GM19463 (cell line): ENCODE measurements around the gene PLCB4.

Source experiments
- ATAC-seq: cut with Tn5 transposase; IDR thresholded peaks from one replicate; pipeline ENCODE4 v1.9.1; 2021; ENCODE audit warnings: mild to moderate bottlenecking, moderate library complexity; ENCODE audit not compliant: unreplicated experiment

Gene PLCB4

GRCh38 chr20:9059931-9060330, 9.0 kb upstream of the PLCB4 start:
- ATAC-seq = no peak

DNA sequence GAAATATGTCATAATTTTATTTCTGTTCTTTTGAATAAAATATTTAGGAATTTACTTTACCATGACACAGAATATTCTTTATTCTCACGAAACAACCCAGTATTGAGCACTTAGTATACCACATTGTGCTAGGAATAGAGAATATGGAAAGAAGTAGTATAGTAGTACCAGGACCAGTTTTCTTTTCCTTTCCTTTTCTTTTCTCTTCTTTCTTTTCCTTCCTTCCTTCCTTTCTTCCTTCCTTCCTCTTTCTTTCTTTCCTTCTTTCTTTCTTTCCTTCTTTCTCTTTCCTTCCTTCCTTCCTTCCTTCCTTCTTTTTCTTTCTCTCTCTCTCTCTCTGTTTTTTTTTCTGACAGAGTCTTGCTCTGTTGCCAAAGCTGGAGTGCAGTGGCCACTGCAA, 7.5 kb upstream of the PLCB4 start:
- no peak for ATAC-seq

GRCh38 chr20:9062066-9062465, 6.8 kb upstream of the PLCB4 start:
- no peak for ATAC-seq

- no peak for ATAC-seq
Observed at GRCh38 chr20:9066191-9066590, 2.7 kb upstream of the PLCB4 start.

DNA sequence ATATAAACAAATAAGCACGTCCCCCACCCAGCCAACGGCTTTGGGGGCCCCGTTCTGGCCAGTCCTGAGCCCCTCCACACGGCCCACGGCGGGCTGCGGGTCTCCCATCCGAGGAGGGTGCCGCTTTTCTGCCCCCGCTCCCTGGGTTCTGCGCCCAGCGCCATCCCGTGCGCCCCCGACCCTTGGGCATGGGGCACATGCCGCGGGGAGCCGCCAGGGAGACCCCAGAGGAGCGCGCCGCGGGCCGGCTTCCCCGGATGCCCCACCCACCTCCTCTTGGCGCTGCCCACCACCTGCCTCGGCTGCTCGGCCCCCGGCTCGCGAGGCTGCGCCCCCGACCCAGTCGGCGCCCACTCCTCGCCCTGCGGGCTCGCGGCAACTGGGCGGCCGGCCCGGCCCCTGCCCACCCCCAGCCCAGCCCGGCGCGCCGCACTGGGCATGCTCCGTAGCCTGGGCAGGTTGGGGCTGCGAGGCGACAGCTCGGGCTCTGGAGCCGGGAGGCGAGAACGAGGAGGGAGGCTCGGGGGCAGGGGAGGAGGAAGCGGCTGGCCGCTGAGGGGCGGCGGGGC, 570 bp upstream of the PLCB4 start:
- ATAC-seq = no peak

DNA sequence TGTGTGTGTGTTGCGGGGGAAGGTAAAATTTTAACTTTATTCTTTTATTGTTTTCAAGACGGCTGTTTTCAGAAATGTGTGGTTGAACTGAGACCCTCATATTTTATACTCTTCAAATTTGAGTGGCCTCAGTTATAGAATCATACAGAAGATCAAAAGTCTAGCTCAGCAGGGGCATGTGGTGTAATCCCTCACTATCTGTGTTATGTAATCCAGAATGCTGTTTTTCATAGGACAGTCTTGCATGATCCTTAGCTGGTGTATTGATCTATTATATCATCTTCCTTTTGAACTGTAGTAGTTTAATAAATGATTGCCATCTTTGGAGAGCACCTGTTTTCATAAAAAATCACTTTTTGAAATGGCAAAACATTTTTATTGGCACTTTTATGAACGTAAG, 1.4 kb downstream of the PLCB4 start:
- no peak for ATAC-seq

DNA sequence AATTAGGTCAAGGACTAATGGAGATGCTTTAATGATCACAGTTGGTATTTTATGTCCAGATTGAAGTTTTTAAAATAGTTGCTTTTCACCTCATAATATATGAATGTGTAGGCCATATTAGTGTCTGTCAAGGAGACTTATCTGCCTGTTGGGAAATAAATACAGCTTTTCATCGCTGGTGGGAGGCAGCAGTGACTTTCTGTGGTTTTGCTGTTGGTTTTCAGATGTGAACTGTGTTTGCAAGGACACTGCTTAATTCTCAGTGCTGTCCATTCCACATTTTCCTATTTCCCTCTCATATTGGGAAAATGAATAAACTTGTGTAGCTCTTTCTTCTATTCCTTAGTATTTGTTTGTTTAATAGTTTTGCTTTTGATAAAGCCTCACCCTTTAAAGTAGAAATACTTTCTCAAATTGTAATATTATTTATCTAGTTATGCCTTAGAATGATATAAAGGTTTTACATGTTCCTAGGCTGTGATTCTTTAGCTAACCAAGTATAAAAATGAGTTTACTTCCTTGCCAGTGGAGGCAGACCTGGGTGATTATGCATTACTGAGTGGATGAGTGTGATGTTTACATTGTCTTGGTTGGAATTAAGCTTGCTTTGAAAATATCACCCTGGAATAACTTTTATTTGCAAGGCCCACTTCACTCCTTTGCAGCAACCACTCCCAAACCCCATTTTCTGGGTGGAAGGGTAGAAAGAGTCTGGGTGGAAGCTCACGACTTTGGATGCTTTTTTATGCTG, 3.3 kb downstream of the PLCB4 start:
- ATAC-seq = no peak

GRCh38 chr20:9072861-9073500, 4.1 kb downstream of the PLCB4 start:
- no peak for ATAC-seq

DNA sequence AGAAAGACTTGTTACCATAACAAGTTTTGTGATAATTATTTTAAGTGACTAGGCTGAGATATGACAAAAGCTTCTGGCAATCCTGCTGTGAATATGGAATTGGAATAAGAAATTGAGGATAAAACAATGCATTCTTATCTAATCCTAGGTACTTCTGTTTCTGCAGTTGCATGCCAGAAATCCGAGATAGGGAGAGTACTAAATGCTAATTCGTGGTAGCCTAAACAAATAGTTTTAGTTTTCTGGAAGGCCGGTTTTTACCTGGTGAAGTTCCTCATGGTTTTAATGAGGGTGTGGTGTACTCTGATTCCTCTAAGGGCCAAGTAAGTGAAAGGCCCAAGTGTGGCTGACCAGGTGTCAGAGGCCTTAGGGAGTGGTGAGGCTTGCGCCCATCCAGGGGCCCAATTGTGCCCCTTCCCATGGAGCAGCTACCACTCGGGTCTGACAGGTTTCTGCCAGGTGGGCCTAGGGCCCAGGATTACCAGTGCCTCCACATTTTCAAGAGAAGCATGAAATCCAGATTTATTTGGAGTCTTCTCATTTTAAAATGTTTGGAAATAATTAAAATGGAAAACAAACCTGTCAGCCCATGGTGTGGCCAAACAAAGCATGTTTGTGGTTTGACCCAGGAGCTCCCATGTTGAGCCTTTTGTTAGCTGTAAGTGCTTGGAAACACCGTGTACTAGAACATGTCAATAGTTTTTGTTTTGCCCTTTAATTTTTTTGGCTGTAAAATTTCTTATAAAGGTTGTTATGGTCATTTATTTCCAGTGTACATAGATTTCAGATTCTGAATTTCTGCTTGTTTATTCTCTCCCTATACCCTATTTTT, 6.6 kb downstream of the PLCB4 start:
- no peak for ATAC-seq

DNA sequence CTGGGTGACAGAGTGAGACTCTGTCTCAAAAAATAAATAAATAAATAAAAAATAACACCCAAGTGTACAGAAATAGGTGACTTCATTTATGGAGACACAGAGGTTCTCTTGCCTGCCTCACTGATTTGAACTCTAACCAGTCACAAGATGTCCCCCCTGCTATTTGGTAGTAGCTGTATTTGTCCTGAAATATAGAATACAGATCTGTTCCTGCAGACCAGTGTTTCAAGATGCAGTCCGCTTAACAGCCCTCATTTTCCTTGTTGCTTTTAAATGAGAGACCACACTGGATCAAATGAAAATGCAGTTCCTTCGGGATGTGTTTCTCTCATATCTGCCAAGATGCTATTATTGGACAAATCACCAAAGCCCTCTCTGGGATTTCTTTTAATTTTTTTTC, 7.6 kb downstream of the PLCB4 start:
- no peak for ATAC-seq

DNA sequence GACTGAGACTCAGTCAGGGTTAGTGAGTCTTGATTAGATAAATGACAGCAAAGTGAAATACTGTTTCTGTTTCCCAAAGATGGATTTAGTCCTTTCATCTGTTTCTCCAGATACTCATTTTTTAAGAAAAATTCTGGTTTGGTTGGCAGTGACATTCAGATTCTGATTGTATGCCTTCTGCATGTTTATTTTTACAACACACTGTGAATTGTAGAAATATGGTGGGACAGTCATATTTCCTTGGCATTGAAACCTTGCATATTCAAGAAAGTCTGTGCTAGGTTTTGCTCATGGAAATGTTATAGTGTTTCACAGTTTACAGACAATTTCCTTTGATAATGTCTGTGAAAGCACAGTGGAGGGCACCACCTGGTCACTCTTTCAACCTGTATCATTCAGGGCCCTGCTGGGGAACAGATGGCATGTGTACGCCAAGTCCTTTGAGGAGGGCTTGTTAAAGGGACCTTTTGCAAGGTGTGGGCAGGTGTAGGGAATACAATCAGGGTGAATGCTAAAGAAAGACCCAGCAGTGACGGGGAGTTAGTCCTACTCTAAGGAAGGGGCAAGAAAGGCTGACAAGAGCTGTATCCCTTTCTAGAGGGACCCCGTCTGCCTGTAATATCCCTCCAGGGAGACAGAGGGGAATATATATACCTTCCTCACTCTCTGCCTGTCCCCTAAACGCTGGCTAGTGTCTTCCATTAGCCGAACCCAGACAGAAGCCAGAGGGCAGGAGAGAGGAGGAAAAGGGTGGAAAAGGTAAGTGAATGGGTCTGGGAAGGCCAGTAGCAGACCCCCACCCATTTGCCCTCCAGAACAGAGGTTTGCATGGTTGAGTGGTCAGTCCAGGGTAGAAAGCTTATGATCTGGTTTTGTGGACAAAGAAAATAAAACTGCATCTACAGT, 10.2 kb downstream of the PLCB4 start:
- ATAC-seq = no peak

GRCh38 chr20:9081423-9081966, 12.6 kb downstream of the PLCB4 start:
- no peak for ATAC-seq

DNA sequence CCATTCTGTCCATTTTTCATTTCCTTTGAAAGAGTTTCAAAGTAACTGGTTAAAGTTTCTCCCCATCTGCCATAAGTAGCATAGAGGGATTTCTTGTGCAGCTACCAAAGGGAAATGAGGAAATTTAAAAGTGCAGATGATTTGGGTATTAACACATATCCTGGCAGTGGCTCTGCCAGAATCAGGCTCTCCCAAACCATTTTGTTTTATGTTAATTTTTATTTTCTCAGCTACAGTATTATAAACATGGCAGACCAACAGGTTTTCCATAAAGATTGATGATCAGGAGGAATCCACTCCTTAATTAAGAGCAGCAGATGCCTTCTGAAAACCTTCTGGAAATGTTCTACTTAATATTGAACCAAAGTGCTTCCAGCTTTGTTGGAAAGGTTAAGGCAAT, 13.9 kb downstream of the PLCB4 start:
- no peak for ATAC-seq

GRCh38 chr20:9087531-9088217, 18.8 kb downstream of the PLCB4 start:
- ATAC-seq = no peak

DNA sequence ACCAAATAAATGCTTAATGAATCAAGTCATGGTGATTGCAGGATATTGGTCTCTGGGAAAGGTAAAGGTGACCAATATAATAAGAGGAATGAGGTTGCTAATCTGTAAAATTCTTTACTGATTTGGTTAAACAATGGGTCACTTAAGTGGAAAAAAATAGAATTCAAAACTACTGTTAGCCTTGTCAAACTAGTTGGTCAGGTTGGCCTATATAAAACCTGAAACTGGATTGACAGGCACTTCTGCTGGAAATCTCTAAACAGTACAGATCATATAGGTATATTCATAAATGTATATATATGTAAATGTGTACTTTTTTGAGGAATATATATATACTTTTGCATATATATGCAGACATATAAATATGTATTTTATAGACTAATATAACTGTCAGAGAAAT, 19.7 kb downstream of the PLCB4 start:
- ATAC-seq = no peak

DNA sequence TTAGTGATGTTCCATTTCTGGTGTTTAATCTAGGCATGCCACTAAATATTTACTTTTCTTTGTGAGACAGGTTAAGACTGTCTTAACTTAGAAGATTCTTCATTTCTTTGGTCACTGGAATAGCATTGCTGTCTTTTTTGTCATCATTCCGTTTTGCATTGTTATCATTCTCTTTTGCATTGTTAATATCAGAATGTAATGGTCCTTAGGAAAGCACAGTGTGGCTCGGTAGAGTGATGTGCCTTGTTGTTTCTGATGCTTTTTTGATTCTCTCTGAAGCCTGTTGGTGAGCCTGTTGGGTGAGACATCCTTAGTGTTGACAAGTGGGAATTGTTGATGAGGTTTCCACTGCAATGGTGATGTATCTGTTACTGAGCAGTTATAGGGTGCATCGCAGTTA, 23.2 kb downstream of the PLCB4 start:
- no peak for ATAC-seq

- no peak for ATAC-seq
Observed at GRCh38 chr20:9092655-9093054, 23.8 kb downstream of the PLCB4 start.

GRCh38 chr20:9093218-9093957, 24.5 kb downstream of the PLCB4 start:
- no peak for ATAC-seq

GRCh38 chr20:9099372-9099771, 30.5 kb downstream of the PLCB4 start:
- ATAC-seq = no peak
